ENCODE data around the gene OGFOD1. TPM values are rescaled to one million over a fixed set of nuclear protein-coding genes. Genes with fewer than 3 reads are reported as not detected.

OGFOD1 gene
- total and polyA plus RNA-seq, 2 experiments from 2014 or later = 74.5 to 76.3 TPM

- H3K27ac ChIP-seq (ENCODE audit: low read depth) = no peak overlapping the region
- peaks cover 73% of the 10 kb centered on the region for H3K36me3 ChIP-seq (ENCODE audit: insufficient read depth)
- peaks cover 67% of the 10 kb centered on the region for H3K36me3 Mint-ChIP-seq (ENCODE audit: low read depth)
- H3K4me1 ChIP-seq (ENCODE audit: insufficient read depth) = no peaks in the 10 kb centered on the region
- no peak overlapping the region for H3K27ac Mint-ChIP-seq
- H3K4me1 Mint-ChIP-seq = no peaks in the 10 kb centered on the region
- DNase-seq (ENCODE audit: low spot score) (no peak), ATAC-seq (no peak)
- H3K4me3 ChIP-seq = no peak overlapping the region
- H3K9me2 ChIP-seq (ENCODE audit: insufficient read depth) = no peaks in the 10 kb centered on the region
- H3K4me3 Mint-ChIP-seq = no peak overlapping the region
- peaks cover 11% of the 10 kb centered on the region; the same call in 1 of the 2 replicates for H4K20me1 ChIP-seq (replicated peaks; ENCODE audit: insufficient read depth)
- no peaks in the 10 kb centered on the region for H3K27me3 ChIP-seq (ENCODE audit: insufficient read depth)
- no peaks in the 10 kb centered on the region for H3F3A ChIP-seq (replicated peaks; ENCODE audit: low read depth)
- H3K27me3 Mint-ChIP-seq (ENCODE audit: insufficient read depth, low read depth, poor library complexity) = no peaks in the 10 kb centered on the region
- no peaks in the 10 kb centered on the region for H3K9me3 Mint-ChIP-seq
- H2AFZ ChIP-seq = no peak overlapping the region
- no peak overlapping the region for H3K4me2 ChIP-seq
- no peaks in the 10 kb centered on the region for H3K79me2 ChIP-seq (replicated peaks; ENCODE audit: insufficient read depth)
- no peak for TF ChIP-seq JUNB (IDR thresholded peaks at IDR 0.05; ENCODE audit: unreplicated experiment)
These were observed 11.8 kb downstream of the OGFOD1 start for GRCh38 chr16:56463153-56463552.

DNA sequence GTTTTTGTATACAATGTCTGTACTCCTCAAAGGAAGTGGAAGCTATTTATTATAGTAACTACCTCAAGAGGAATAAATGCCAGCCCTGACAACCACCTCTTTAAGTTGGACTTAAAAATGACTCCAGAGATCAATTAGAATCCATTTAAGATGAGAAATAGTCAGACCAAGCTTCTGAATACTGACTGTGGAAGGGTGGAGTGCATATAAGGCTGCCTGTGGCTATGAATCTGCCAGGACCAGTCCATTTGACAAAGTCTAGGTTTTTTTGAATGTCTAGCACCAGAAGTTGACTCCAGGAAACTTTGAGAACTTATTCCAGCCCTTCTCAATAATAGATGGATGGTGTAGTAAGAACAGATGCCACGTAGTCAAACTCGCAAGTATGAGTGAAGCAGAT lies 15.0 kb downstream of the OGFOD1 start:
- Mint-ChIP-seq H3K4me1 (no peaks in the 10 kb centered on the region), H3K4me3 (no peak overlapping the region), H3K36me3 (ENCODE audit: low read depth) (peaks cover 82% of the 10 kb centered on the region), H3K27me3 (ENCODE audit: insufficient read depth, low read depth, poor library complexity) (no peaks in the 10 kb centered on the region), H3K27ac (no peak overlapping the region), H3K9me3 (no peaks in the 10 kb centered on the region)
- Histone ChIP-seq H3K36me3 (ENCODE audit: insufficient read depth) (peaks cover 85% of the 10 kb centered on the region), H3K4me3 (no peak overlapping the region), H3K27me3 (ENCODE audit: insufficient read depth) (no peaks in the 10 kb centered on the region), H3K9me2 (ENCODE audit: insufficient read depth) (no peaks in the 10 kb centered on the region), H3K27ac (ENCODE audit: low read depth) (no peak overlapping the region), H3K79me2 (replicated peaks; ENCODE audit: insufficient read depth) (no peaks in the 10 kb centered on the region), H3K4me2 (no peak overlapping the region), H2AFZ (no peak overlapping the region), H3K4me1 (ENCODE audit: insufficient read depth) (no peaks in the 10 kb centered on the region), H4K20me1 (replicated peaks; ENCODE audit: insufficient read depth) (peaks cover 6% of the 10 kb centered on the region; the same call in 1 of the 2 replicates), H3F3A (replicated peaks; ENCODE audit: low read depth) (0 out of 2 replicates have a peak, but pooled peaks cover 4% of the 10 kb centered on the region)
- no peak for DNase-seq (ENCODE audit: low spot score)
- no peak for ATAC-seq
- TF ChIP-seq EZH2 (IDR thresholded peaks at IDR 0.05; ENCODE audit: low read depth, unreplicated experiment) (no peak), REST (IDR thresholded peaks at IDR 0.05; ENCODE audit: unreplicated experiment) (no peak), EZH2phosphoT487 (IDR thresholded peaks at IDR 0.05; ENCODE audit: unreplicated experiment) (no peak), ETS1 (IDR thresholded peaks at IDR 0.05) (no peak), CREB1 (CRISPR knock-in tag; IDR thresholded peaks at IDR 0.05; ENCODE audit: low read depth) (no peak), JUNB (IDR thresholded peaks at IDR 0.05; ENCODE audit: unreplicated experiment) (no peak), ZNF331 (CRISPR knock-in tag; IDR thresholded peaks at IDR 0.05; ENCODE audit: low read depth) (no peak)
- TF ChIP-seq, protein P1, sequence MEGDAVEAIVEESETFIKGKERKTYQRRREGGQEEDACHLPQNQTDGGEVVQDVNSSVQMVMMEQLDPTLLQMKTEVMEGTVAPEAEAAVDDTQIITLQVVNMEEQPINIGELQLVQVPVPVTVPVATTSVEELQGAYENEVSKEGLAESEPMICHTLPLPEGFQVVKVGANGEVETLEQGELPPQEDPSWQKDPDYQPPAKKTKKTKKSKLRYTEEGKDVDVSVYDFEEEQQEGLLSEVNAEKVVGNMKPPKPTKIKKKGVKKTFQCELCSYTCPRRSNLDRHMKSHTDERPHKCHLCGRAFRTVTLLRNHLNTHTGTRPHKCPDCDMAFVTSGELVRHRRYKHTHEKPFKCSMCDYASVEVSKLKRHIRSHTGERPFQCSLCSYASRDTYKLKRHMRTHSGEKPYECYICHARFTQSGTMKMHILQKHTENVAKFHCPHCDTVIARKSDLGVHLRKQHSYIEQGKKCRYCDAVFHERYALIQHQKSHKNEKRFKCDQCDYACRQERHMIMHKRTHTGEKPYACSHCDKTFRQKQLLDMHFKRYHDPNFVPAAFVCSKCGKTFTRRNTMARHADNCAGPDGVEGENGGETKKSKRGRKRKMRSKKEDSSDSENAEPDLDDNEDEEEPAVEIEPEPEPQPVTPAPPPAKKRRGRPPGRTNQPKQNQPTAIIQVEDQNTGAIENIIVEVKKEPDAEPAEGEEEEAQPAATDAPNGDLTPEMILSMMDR (conservative IDR thresholded peaks at IDR 0.05; ENCODE audit: low read depth in 2 of 2) = no peak
- TF ChIP-seq, protein P2, sequence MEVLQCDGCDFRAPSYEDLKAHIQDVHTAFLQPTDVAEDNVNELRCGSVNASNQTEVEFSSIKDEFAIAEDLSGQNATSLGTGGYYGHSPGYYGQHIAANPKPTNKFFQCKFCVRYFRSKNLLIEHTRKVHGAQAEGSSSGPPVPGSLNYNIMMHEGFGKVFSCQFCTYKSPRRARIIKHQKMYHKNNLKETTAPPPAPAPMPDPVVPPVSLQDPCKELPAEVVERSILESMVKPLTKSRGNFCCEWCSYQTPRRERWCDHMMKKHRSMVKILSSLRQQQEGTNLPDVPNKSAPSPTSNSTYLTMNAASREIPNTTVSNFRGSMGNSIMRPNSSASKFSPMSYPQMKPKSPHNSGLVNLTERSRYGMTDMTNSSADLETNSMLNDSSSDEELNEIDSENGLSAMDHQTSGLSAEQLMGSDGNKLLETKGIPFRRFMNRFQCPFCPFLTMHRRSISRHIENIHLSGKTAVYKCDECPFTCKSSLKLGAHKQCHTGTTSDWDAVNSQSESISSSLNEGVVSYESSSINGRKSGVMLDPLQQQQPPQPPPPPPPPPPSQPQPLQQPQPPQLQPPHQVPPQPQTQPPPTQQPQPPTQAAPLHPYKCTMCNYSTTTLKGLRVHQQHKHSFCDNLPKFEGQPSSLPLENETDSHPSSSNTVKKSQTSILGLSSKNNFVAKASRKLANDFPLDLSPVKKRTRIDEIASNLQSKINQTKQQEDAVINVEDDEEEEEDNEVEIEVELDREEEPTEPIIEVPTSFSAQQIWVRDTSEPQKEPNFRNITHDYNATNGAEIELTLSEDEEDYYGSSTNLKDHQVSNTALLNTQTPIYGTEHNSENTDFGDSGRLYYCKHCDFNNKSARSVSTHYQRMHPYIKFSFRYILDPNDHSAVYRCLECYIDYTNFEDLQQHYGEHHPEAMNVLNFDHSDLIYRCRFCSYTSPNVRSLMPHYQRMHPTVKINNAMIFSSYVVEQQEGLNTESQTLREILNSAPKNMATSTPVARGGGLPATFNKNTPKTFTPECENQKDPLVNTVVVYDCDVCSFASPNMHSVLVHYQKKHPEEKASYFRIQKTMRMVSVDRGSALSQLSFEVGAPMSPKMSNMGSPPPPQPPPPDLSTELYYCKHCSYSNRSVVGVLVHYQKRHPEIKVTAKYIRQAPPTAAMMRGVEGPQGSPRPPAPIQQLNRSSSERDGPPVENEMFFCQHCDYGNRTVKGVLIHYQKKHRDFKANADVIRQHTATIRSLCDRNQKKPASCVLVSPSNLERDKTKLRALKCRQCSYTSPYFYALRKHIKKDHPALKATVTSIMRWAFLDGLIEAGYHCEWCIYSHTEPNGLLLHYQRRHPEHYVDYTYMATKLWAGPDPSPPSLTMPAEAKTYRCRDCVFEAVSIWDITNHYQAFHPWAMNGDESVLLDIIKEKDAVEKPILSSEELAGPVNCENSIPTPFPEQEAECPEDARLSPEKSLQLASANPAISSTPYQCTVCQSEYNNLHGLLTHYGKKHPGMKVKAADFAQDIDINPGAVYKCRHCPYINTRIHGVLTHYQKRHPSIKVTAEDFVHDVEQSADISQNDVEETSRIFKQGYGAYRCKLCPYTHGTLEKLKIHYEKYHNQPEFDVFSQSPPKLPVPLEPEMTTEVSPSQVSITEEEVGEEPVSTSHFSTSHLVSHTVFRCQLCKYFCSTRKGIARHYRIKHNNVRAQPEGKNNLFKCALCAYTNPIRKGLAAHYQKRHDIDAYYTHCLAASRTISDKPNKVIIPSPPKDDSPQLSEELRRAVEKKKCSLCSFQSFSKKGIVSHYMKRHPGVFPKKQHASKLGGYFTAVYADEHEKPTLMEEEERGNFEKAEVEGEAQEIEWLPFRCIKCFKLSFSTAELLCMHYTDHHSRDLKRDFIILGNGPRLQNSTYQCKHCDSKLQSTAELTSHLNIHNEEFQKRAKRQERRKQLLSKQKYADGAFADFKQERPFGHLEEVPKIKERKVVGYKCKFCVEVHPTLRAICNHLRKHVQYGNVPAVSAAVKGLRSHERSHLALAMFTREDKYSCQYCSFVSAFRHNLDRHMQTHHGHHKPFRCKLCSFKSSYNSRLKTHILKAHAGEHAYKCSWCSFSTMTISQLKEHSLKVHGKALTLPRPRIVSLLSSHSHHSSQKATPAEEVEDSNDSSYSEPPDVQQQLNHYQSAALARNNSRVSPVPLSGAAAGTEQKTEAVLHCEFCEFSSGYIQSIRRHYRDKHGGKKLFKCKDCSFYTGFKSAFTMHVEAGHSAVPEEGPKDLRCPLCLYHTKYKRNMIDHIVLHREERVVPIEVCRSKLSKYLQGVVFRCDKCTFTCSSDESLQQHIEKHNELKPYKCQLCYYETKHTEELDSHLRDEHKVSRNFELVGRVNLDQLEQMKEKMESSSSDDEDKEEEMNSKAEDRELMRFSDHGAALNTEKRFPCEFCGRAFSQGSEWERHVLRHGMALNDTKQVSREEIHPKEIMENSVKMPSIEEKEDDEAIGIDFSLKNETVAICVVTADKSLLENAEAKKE (CRISPR knock-in tag; IDR thresholded peaks at IDR 0.05) = no peak
